Measurements from ENCODE around the gene NCAM1.

DNA sequence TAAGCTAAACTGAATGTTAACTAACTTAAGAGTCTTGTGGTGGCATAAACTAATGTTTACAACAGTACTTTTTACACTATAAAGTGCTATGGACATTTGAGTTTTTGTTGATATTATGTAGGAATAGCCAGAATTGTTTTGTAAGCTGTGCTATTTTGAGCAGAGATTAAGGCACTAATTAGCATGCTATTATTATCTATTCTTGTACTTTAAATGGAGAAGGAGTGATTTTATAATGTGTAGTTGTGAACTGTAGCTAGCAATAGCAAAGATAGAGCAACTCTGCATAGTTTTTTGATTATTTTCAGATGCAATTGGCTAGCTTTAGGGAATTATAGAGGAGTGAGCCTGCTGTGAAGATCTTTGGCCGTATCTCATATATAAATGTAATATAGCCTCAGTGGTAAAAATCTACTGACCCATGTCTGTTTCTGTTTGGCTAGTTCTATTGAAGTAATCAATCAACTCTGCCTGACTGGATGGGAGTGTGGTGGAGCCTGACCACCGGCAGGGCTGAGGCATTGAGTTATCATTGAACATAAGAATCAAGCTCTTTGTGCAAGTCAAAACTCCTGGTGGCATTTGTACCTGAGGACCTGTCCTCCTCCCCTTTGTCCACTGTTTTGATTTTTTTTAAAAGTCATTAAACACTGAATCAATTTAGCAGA, 34.3 kb downstream of the NCAM1 start:
- TF ChIP-seq CTCF (IDR thresholded peaks at IDR 0.05; ENCODE audit: insufficient read depth, low read length): no peak
- TF ChIP-seq POLR2AphosphoS5 (IDR thresholded peaks at IDR 0.05; ENCODE audit: low read depth): no peak

Data from HL-60 (cell line).